GM21381 (cell line): ENCODE results near the gene NTN5.
"Not testable (repeated sequence)": the region's sequence is repeated elsewhere in the genome, so short reads cannot be mapped to it uniquely, and the experiment has no call there.

ENCODE experiments used
- ATAC-seq: cut with Tn5 transposase; IDR thresholded peaks from one replicate; pipeline ENCODE4 v1.9.1; 2021; ENCODE audit warnings: mild to moderate bottlenecking, moderate library complexity; ENCODE audit not compliant: unreplicated experiment

The NTN5 gene

GRCh38 chr19:48670699-48671445 lies 1.9 kb downstream of the NTN5 start:
- ATAC-seq: no peak

- ATAC-seq: no peak
Measured at GRCh38 chr19:48669903-48670668, 2.7 kb downstream of the NTN5 start.

GRCh38 chr19:48668761-48669160 lies 4.1 kb downstream of the NTN5 start:
- no peak for ATAC-seq

GRCh38 chr19:48668332-48668731 lies 4.5 kb downstream of the NTN5 start:
- ATAC-seq: no peak

- no peak for ATAC-seq
Measured at GRCh38 chr19:48665786-48666185, 7.0 kb downstream of the NTN5 start.

GRCh38 chr19:48664476-48664875 lies 8.3 kb downstream of the NTN5 start:
- no peak for ATAC-seq

- ATAC-seq: no peak
Measured at GRCh38 chr19:48663667-48664066, 9.2 kb downstream of the NTN5 start.

- ATAC-seq: no peak
Measured at GRCh38 chr19:48661711-48662090, 11.1 kb downstream of the NTN5 start.

- ATAC-seq: peak; percentile 87
Measured at GRCh38 chr19:48660852-48661710, 11.7 kb downstream of the NTN5 start.

GRCh38 chr19:48659768-48660167 lies 13.0 kb downstream of the NTN5 start:
- no peak for ATAC-seq

GRCh38 chr19:48658483-48658882 lies 14.3 kb downstream of the NTN5 start:
- ATAC-seq: no peak

GRCh38 chr19:48657828-48658227 lies 15.0 kb downstream of the NTN5 start:
- ATAC-seq: not testable (repeated sequence)

- no peak for ATAC-seq
Measured at GRCh38 chr19:48656840-48657474, 15.9 kb downstream of the NTN5 start.

GRCh38 chr19:48654299-48655059 lies 18.3 kb downstream of the NTN5 start:
- ATAC-seq: no peak

- no peak for ATAC-seq
Measured at GRCh38 chr19:48651683-48652048, 21.2 kb downstream of the NTN5 start.

GRCh38 chr19:48650974-48651682 lies 21.7 kb downstream of the NTN5 start:
- ATAC-seq: no peak

- ATAC-seq: no peak
Measured at GRCh38 chr19:48648134-48648533, 24.7 kb downstream of the NTN5 start.

- no peak for ATAC-seq
Measured at GRCh38 chr19:48646722-48647216, 26.0 kb downstream of the NTN5 start.

GRCh38 chr19:48646001-48646721 lies 26.7 kb downstream of the NTN5 start, which contains the start of gene CA11:
Gene CA11, minus strand, starts transcription at chr19:48646187. Its CDS starts 555 bp downstream, at chr19:48645632.
- ATAC-seq: peak; percentile 79
